K562 (cell line): ENCODE results near the gene IFT81. TPM values are rescaled to one million over a fixed set of nuclear protein-coding genes. Genes with fewer than 3 reads are reported as not detected.

Experiments used
- ATAC-seq: fragments of 200-7000 bp; cut with Tn5 transposase; 3 replicates; pipeline ENCODE4 v1.9.1; 2020; ENCODE audit warnings: moderate library complexity
- BruUV-seq: library from RNA; stranded (reverse); fragments of 400-500 nt; replicated peaks from 2 replicates; lab custom pipeline; 2021; lab: Mats Ljungman, UMichigan
- CTCF ChIA-PET: fragments of 300-600 bp; formaldehyde crosslinking; extraction: SDS; loops from one replicate; lab custom pipeline; 2021; ENCODE audit warnings: low intra/inter-chr PET ratio; lab: Yijun Ruan, JAX
- POLR2A ChIA-PET: fragments of 300-600, 350-650 bp; sonication (Branson Sonifier 250); formaldehyde crosslinking; extraction: SDS; loops from one replicate; lab custom pipeline; 2021; ENCODE audit warnings: antibody characterized with exemption, inconsistent platforms; lab: Yijun Ruan, JAX
- DNase-seq, 4 experiments: peaks; one replicate each; pipeline versions ENCODE4 v3.0.0 to v3.0.0-alpha.2; 2011 to 2018; ENCODE audit warnings: low spot score in 3 of 4, mixed read lengths in 3 of 4; ENCODE audit errors: extremely low read depth in 1 of 4
- FAIRE-seq: peaks from 2 replicates; lab custom pipeline; 2011; peaks lifted over from hg19 to GRCh38; lab: Jason Lieb, UNC
- H2AFZ ChIP-seq: 2 replicates; pipeline ENCODE4 v1.6.0; 2011; ENCODE audit warnings: low read depth, low read length, control low read depth, inconsistent platforms
- H3K27ac ChIP-seq: fragments of 200-600 bp; 3 replicates; pipeline ENCODE4 v1.8.0; 2011; ENCODE audit warnings: low read depth, mild to moderate bottlenecking, control low read depth, inconsistent platforms, low read length, moderate library complexity, mixed read lengths; ENCODE audit errors: extremely low read depth
- H3K27me3 ChIP-seq, 2 experiments: fragments of 300-600 bp in 1 of 2; 2 replicates in 1 of 2; 3 replicates in 1 of 2; pipeline versions ENCODE4 v1.6.0 to v1.8.0; 2011; ENCODE audit warnings: inconsistent platforms in 2 of 2, low read length in 2 of 2, mild to moderate bottlenecking in 1 of 2, mixed read lengths in 1 of 2, moderate library complexity in 1 of 2; ENCODE audit not compliant: control insufficient read depth in 2 of 2, insufficient read depth in 2 of 2
- H3K36me3 ChIP-seq: fragments of 300-600 bp; 3 replicates; pipeline ENCODE4 v1.8.0; 2011; ENCODE audit warnings: mild to moderate bottlenecking, low read length, inconsistent platforms; ENCODE audit not compliant: control insufficient read depth, insufficient read depth
- H3K4me1 ChIP-seq, 2 experiments: fragments of 200-600 bp in 1 of 2; replicated peaks in 1 of 2; 2 replicates in 1 of 2; 3 replicates in 1 of 2; pipeline versions ENCODE4 v1.5.1 to v1.8.0; 2011; ENCODE audit warnings: inconsistent platforms in 2 of 2, low read length in 2 of 2, mild to moderate bottlenecking in 1 of 2, mixed read lengths in 1 of 2, moderate library complexity in 1 of 2; ENCODE audit not compliant: control insufficient read depth in 2 of 2, insufficient read depth in 2 of 2
- H3K4me2 ChIP-seq: 2 replicates; pipeline ENCODE4 v1.6.1; 2011; ENCODE audit warnings: low read length, control low read depth, inconsistent platforms, mixed read lengths; ENCODE audit not compliant: insufficient read depth
- H3K4me3 ChIP-seq: fragments of 200-600 bp; sonication (generic), shearing (Covaris generic); 2 replicates; pipeline ENCODE4 v1.5.1; 2016; ENCODE audit warnings: control low read depth, inconsistent platforms
- H3K79me2 ChIP-seq: fragments of 200-600 bp; 3 replicates; pipeline ENCODE4 v1.8.0; 2011; ENCODE audit warnings: low read length, inconsistent platforms; ENCODE audit not compliant: control insufficient read depth, insufficient read depth
- H3K9ac ChIP-seq, 2 experiments: 2 replicates each; pipeline versions ENCODE4 v1.6.0 to v1.6.1; 2011; ENCODE audit warnings: low read depth in 2 of 2, low read length in 2 of 2, control low read depth in 1 of 2, inconsistent platforms in 1 of 2, mild to moderate bottlenecking in 1 of 2, mixed read lengths in 1 of 2; ENCODE audit not compliant: insufficient read depth in 1 of 2
- H3K9me1 ChIP-seq: one replicate; pipeline ENCODE4 v1.6.0; 2011; ENCODE audit warnings: inconsistent platforms, mild to moderate bottlenecking, low read length, moderate library complexity; ENCODE audit not compliant: control insufficient read depth, insufficient read depth
- H3K9me3 ChIP-seq: replicated peaks from 2 replicates; pipeline ENCODE4 v1.5.1; 2011; ENCODE audit warnings: low read depth, low read length, inconsistent platforms; ENCODE audit not compliant: control insufficient read depth, insufficient read depth
- H4K20me1 ChIP-seq: replicated peaks from 2 replicates; pipeline ENCODE4 v1.6.1; 2011; ENCODE audit warnings: low read length, inconsistent platforms, mixed read lengths; ENCODE audit not compliant: control insufficient read depth, insufficient read depth
- CBX5 ChIP-seq: IDR thresholded peaks from 2 replicates; pipeline ENCODE4 v1.6.1; 2014; ENCODE audit warnings: low read depth, borderline replicate concordance
- MCM3 ChIP-seq: fragments of 450-650 bp; IDR thresholded peaks from 2 replicates; pipeline ENCODE4 v1.6.1; 2016
- POLR2H ChIP-seq: IDR thresholded peaks from 2 replicates; pipeline ENCODE4 v1.6.1; 2016; ENCODE audit warnings: missing genetic modification characterization, low read depth, mild to moderate bottlenecking, control low read depth, missing compliant biosample characterization, moderate library complexity
- POLR3A ChIP-seq: IDR thresholded peaks from 2 replicates; pipeline ENCODE4 v1.6.1; 2011; ENCODE audit warnings: borderline replicate concordance, mild to moderate bottlenecking, moderate library complexity; ENCODE audit not compliant: insufficient read length, insufficient read depth; ENCODE audit errors: extremely low read depth
- SP1 ChIP-seq: sonication (generic); formaldehyde crosslinking; IDR thresholded peaks from 2 replicates; pipeline ENCODE4 v1.8.1; 2022; ENCODE audit warnings: mild to moderate bottlenecking, missing genetic modification reagents
- XRCC4 ChIP-seq: IDR thresholded peaks from one replicate; pipeline ENCODE4 v1.6.1; 2011; ENCODE audit not compliant: insufficient read depth, insufficient read length; ENCODE audit errors: extremely low read depth
- WGBS: fragments of 100-300 bp; shearing (Covaris generic); methylation state at CpG from one replicate; pipeline ENCODE4 v1.1.6; 2016; ENCODE audit warnings: low coverage, mixed read lengths; ENCODE audit not compliant: insufficient coverage; ENCODE audit errors: missing lambda C conversion rate; 5-methylcytosine and 5-hydroxymethylcytosine counted together
- in situ Hi-C: fragments of 300-500 bp; cut with MboI; formaldehyde crosslinking; loops from 4 replicates; pipeline ENCODE4 v1.15.0; 2018; ENCODE audit warnings: inconsistent platforms, mixed read lengths
- intact Hi-C: fragments of 100-400 bp; cut with micrococcal nuclease; formaldehyde crosslinking; loops from 2 replicates; pipeline ENCODE4 v1.14.2; 2022
- polyA plus RNA-seq, 8 experiments: library from polyadenylated mRNA; depleted of rRNA in 4 of 8; stranded (reverse) in 5 of 8; unstranded in 3 of 8; fragments of >200 nt; fragmentation: Nextera tagmentation in 2 of 8; fragmentation: Illumina TruSeq in 1 of 8; extraction: Ambion mirVana in 2 of 8; extraction: Trizol in 1 of 8; gene quantifications; 2 replicates each; pipeline versions ENCODE4 v1.2.1 to v1.2.3, GENCODE V29; 2011 to 2014; ENCODE audit warnings: inconsistent platforms in 1 of 8, missing spikeins in 1 of 8
- total RNA-seq, 7 experiments: library from RNA; depleted of rRNA in 6 of 7; stranded (reverse); fragments of >200 nt in 6 of 7; fragmentation: Illumina TruSeq in 2 of 7; extraction: Trizol in 2 of 7; gene quantifications; 2 replicates each; pipeline versions ENCODE4 v1.2.1 to v1.2.3, GENCODE V29; 2011 to 2021; ENCODE audit warnings: low replicate concordance in 1 of 7

The IFT81 gene
- total and polyA plus RNA-seq, 9 of the 15 experiments (the other 6 are each of a cell fraction or from before 2014, with no cell fraction given): 2.8 to 11.9 (median 7.9) TPM

GRCh38 chr12:110114528-110114937 lies 9.6 kb upstream of the IFT81 start:
- no peak for TF ChIP-seq POLR3A
- no peak for TF ChIP-seq MCM3
- TF ChIP-seq POLR2H: no peak
- Histone ChIP-seq H3K27me3 (no peaks in the 10 kb centered on the region), H4K20me1 (no peaks in the 10 kb centered on the region), H3K4me1 (peaks cover under 1 to 11% of the 10 kb centered on the region in 2 experiments; a peak in 4 of 5 replicates), H3K79me2 (no peaks in the 10 kb centered on the region), H3K4me2 (no peak overlapping the region), H3K4me3 (no peak overlapping the region), H3K36me3 (no peaks in the 10 kb centered on the region), H2AFZ (no peak overlapping the region), H3K27ac (no peak overlapping the region), H3K9me3 (no peaks in the 10 kb centered on the region), H3K9me1 (no peaks in the 10 kb centered on the region), H3K9ac (no peak overlapping the region)
- intact Hi-C loops (no loop called here), in situ Hi-C loops (no loop called here)
- BruUV-seq: no TSS peak
- WGBS: 56% methylated on average over 4 of the region's 4 CpGs
- CTCF ChIA-PET: no interaction called here
- FAIRE-seq (no peak), DNase-seq (no peak), ATAC-seq (no peak)
- POLR2A ChIA-PET: no interaction called here

GRCh38 chr12:110115675-110116074 lies 8.5 kb upstream of the IFT81 start:
- no peaks in the 10 kb centered on the region for H4K20me1 ChIP-seq
- DNase-seq (no peak), ATAC-seq (peak; percentile 47; the same call in 1 of the 3 replicates), FAIRE-seq (no peak)
- no peaks in the 10 kb centered on the region for H3K27me3 ChIP-seq
- H2AFZ ChIP-seq: no peak overlapping the region
- no peaks in the 10 kb centered on the region for H3K36me3 ChIP-seq
- H3K4me3 ChIP-seq: no peak overlapping the region
- no peak overlapping the region for H3K4me2 ChIP-seq
- intact Hi-C loops (no loop called here), in situ Hi-C loops (no loop called here)
- WGBS: 60% methylated on average over 1 of the region's 4 CpGs
- CTCF ChIA-PET: interaction anchor here (0.6 kb wide), 1 partner anchor 316 kb away, joined by 4 read pairs; no protein-coding TSS in a partner anchor
- H3K79me2 ChIP-seq: no peaks in the 10 kb centered on the region
- H3K9ac ChIP-seq: no peak overlapping the region
- no peaks in the 10 kb centered on the region for H3K9me3 ChIP-seq
- H3K9me1 ChIP-seq: no peaks in the 10 kb centered on the region
- H3K4me1 ChIP-seq: peaks cover 0 to 8% of the 10 kb centered on the region in 2 experiments; a peak in 3 of 5 replicates
- no peak overlapping the region for H3K27ac ChIP-seq
- POLR2A ChIA-PET: interaction anchor here (0.6 kb wide), 1 partner anchor 42 kb away, joined by 4 read pairs; no protein-coding TSS in a partner anchor
- no TSS peak for BruUV-seq
- TF ChIP-seq SP1 (CRISPR knock-in tag) (no peak), XRCC4 (no peak), CBX5 (no peak)
